GM21526 (cell line): ENCODE results near the gene LINC01488.

Source experiments
- ATAC-seq: cut with Tn5 transposase; IDR thresholded peaks from one replicate; pipeline ENCODE4 v1.9.1; 2021; ENCODE audit warnings: moderate library complexity; ENCODE audit not compliant: unreplicated experiment, low FRiP score

Gene LINC01488

GRCh38 chr11:69524291-69524882 lies 42.9 kb downstream of the LINC01488 start:
- no peak for ATAC-seq

- ATAC-seq, result no peak
Measured at GRCh38 chr11:69524991-69525411, 43.5 kb downstream of the LINC01488 start.

GRCh38 chr11:69525516-69526452 lies 44.3 kb downstream of the LINC01488 start:
- ATAC-seq, result no peak

GRCh38 chr11:69526453-69526810 lies 45.0 kb downstream of the LINC01488 start:
- no peak for ATAC-seq

- ATAC-seq, result no peak
Measured at GRCh38 chr11:69529001-69529400, 47.5 kb downstream of the LINC01488 start.

- no peak for ATAC-seq
Measured at GRCh38 chr11:69530278-69531070, 49.0 kb downstream of the LINC01488 start.

GRCh38 chr11:69531071-69531716 lies 49.7 kb downstream of the LINC01488 start:
- no peak for ATAC-seq

- ATAC-seq, result no peak
Measured at GRCh38 chr11:69531717-69532088, 50.2 kb downstream of the LINC01488 start.

- no peak for ATAC-seq
Measured at GRCh38 chr11:69533296-69534165, 52.1 kb downstream of the LINC01488 start.

GRCh38 chr11:69534166-69534530 lies 52.7 kb downstream of the LINC01488 start:
- ATAC-seq, result no peak

GRCh38 chr11:69535908-69536307 lies 54.4 kb downstream of the LINC01488 start:
- ATAC-seq, result no peak

- no peak for ATAC-seq
Measured at GRCh38 chr11:69536406-69536805, 54.9 kb downstream of the LINC01488 start.

- ATAC-seq, result no peak
Measured at GRCh38 chr11:69537126-69537525, 55.7 kb downstream of the LINC01488 start.

GRCh38 chr11:69537855-69538640 lies 56.6 kb downstream of the LINC01488 start:
- no peak for ATAC-seq

- ATAC-seq, result no peak
Measured at GRCh38 chr11:69538854-69539253, 57.4 kb downstream of the LINC01488 start.

- ATAC-seq, result no peak
Measured at GRCh38 chr11:69539416-69540117, 58.1 kb downstream of the LINC01488 start.

- ATAC-seq, result no peak
Measured at GRCh38 chr11:69540118-69541000, 58.9 kb downstream of the LINC01488 start.

GRCh38 chr11:69541001-69541285 lies 59.5 kb downstream of the LINC01488 start:
- no peak for ATAC-seq
